HEK293 (cell line): ENCODE results near the gene SNTG2.

ENCODE experiments used
- CTCF ChIA-PET: fragments of 350-600 bp; formaldehyde crosslinking; extraction: SDS; loops from one replicate; lab custom pipeline; 2021; ENCODE audit warnings: antibody characterized with exemption; lab: Yijun Ruan, JAX
- POLR2A ChIA-PET: fragments of 300-600 bp; formaldehyde crosslinking; extraction: SDS; loops from one replicate; lab custom pipeline; 2020; ENCODE audit warnings: antibody characterized with exemption, inconsistent platforms; lab: Yijun Ruan, JAX
- H3K27ac ChIP-seq: fragments of 200-500 bp; sonication (Bioruptor generic); 2 replicates; pipeline ENCODE4 v1.5.1; 2014; ENCODE audit warnings: low read depth, low read length, control low read depth, inconsistent platforms; ENCODE audit errors: extremely low read depth
- H3K36me3 ChIP-seq, 2 experiments: fragments of 200-500 bp in 1 of 2; sonication (Bioruptor generic) in 1 of 2; 1 replicate in 1 of 2; 2 replicates in 1 of 2; pipeline ENCODE4 v1.5.1; 2014 to 2017; ENCODE audit warnings: inconsistent platforms in 2 of 2, low read length in 2 of 2; ENCODE audit not compliant: control insufficient read depth in 2 of 2, insufficient read depth in 1 of 2
- H3K4me1 ChIP-seq: fragments of 200-500 bp; sonication (Bioruptor generic); 2 replicates; pipeline ENCODE4 v1.5.1; 2014; ENCODE audit warnings: mild to moderate bottlenecking, low read length, inconsistent platforms; ENCODE audit not compliant: control insufficient read depth, insufficient read depth
- H3K4me3 ChIP-seq: 2 replicates; pipeline ENCODE4 v1.5.1; 2011; ENCODE audit warnings: low read depth, mild to moderate bottlenecking, control low read depth, low read length, moderate library complexity
- H3K9me3 ChIP-seq: fragments of 200-500 bp; sonication (Bioruptor generic); 2 replicates; pipeline ENCODE4 v1.5.1; 2014; ENCODE audit warnings: low read depth, low read length, inconsistent platforms; ENCODE audit not compliant: control insufficient read depth, insufficient read depth
- ELK4 ChIP-seq: IDR thresholded peaks from 2 replicates; pipeline ENCODE4 v1.6.1; 2011; ENCODE audit warnings: mild to moderate bottlenecking, low read depth, low read length, borderline replicate concordance
- GLIS2 ChIP-seq: fragments of 450-650 bp; formaldehyde crosslinking; IDR thresholded peaks from 2 replicates; pipeline ENCODE4 v1.5.1; 2016; ENCODE audit warnings: missing biosample characterization, missing genetic modification characterization
- HOXC10 ChIP-seq: sonication (generic); formaldehyde crosslinking; IDR thresholded peaks from 2 replicates; pipeline ENCODE4 v1.8.1; 2023; ENCODE audit warnings: mild to moderate bottlenecking, missing genetic modification reagents
- KLF7 ChIP-seq: fragments of 450-650 bp; formaldehyde crosslinking; IDR thresholded peaks from 2 replicates; pipeline ENCODE4 v1.5.1; 2016; ENCODE audit warnings: missing biosample characterization, missing genetic modification characterization, borderline replicate concordance
- KLF9 ChIP-seq: fragments of 450-650 bp; formaldehyde crosslinking; IDR thresholded peaks from 2 replicates; pipeline ENCODE4 v1.5.1; 2016; ENCODE audit warnings: missing biosample characterization, missing genetic modification characterization, low read depth
- PRDM6 ChIP-seq: fragments of 450-650 bp; formaldehyde crosslinking; IDR thresholded peaks from 2 replicates; pipeline ENCODE4 v1.5.1; 2017; ENCODE audit warnings: missing biosample characterization, missing genetic modification characterization
- ZBTB20 ChIP-seq: fragments of 450-650 bp; formaldehyde crosslinking; IDR thresholded peaks from 2 replicates; pipeline ENCODE4 v1.5.1; 2016; ENCODE audit warnings: missing biosample characterization, missing genetic modification characterization
- ZBTB44 ChIP-seq: fragments of 450-650 bp; IDR thresholded peaks from 2 replicates; pipeline ENCODE4 v1.5.1; 2018; ENCODE audit warnings: missing biosample characterization, mild to moderate bottlenecking, missing genetic modification characterization
- ZNF174 ChIP-seq: fragments of 450-650 bp; formaldehyde crosslinking; IDR thresholded peaks from 2 replicates; pipeline ENCODE4 v1.5.0; 2017; ENCODE audit warnings: missing biosample characterization, mild to moderate bottlenecking, missing genetic modification characterization
- ZNF202 ChIP-seq: fragments of 450-650 bp; formaldehyde crosslinking; IDR thresholded peaks from 2 replicates; pipeline ENCODE4 v1.5.1; 2016; ENCODE audit warnings: missing biosample characterization, missing genetic modification characterization, borderline replicate concordance
- ZNF239 ChIP-seq: fragments of 450-650 bp; formaldehyde crosslinking; IDR thresholded peaks from 2 replicates; pipeline ENCODE4 v1.5.1; 2016; ENCODE audit warnings: missing biosample characterization, missing genetic modification characterization
- ZNF24 ChIP-seq: fragments of 450-650 bp; formaldehyde crosslinking; IDR thresholded peaks from 2 replicates; pipeline ENCODE4 v1.5.1; 2016; ENCODE audit warnings: missing biosample characterization, missing genetic modification characterization
- ZNF423 ChIP-seq: fragments of 450-650 bp; formaldehyde crosslinking; IDR thresholded peaks from 2 replicates; pipeline ENCODE4 v1.5.1; 2016; ENCODE audit warnings: missing biosample characterization, missing genetic modification characterization
- ZNF449 ChIP-seq: fragments of 450-650 bp; formaldehyde crosslinking; IDR thresholded peaks from 2 replicates; pipeline ENCODE4 v1.5.1; 2017; ENCODE audit warnings: missing biosample characterization, mild to moderate bottlenecking, missing genetic modification characterization, moderate library complexity
- ZNF488 ChIP-seq: fragments of 450-650 bp; formaldehyde crosslinking; IDR thresholded peaks from 2 replicates; pipeline ENCODE4 v1.5.1; 2016; ENCODE audit warnings: missing biosample characterization, missing genetic modification characterization
- ZNF513 ChIP-seq: fragments of 450-650 bp; IDR thresholded peaks from 2 replicates; pipeline ENCODE4 v1.5.1; 2018; ENCODE audit warnings: missing biosample characterization, missing genetic modification characterization
- ZNF549 ChIP-seq: fragments of 450-650 bp; IDR thresholded peaks from 2 replicates; pipeline ENCODE4 v1.5.1; 2018; ENCODE audit warnings: missing biosample characterization, missing genetic modification characterization, mild to moderate bottlenecking, inconsistent platforms, moderate library complexity
- ZNF768 ChIP-seq: fragments of 450-650 bp; formaldehyde crosslinking; IDR thresholded peaks from 2 replicates; pipeline ENCODE4 v1.5.1; 2018; ENCODE audit warnings: missing biosample characterization, mild to moderate bottlenecking, missing genetic modification characterization
- ZSCAN5A ChIP-seq: fragments of 450-650 bp; formaldehyde crosslinking; IDR thresholded peaks from 2 replicates; pipeline ENCODE4 v1.5.1; 2016; ENCODE audit warnings: missing biosample characterization, missing genetic modification characterization

The SNTG2 gene

GRCh38 chr2:1088192-1088860 lies 137.7 kb downstream of the SNTG2 start (continued):
- no peak for TF ChIP-seq ZNF449 (tag by site-specific recombination)
- no peak for TF ChIP-seq ZNF423 (tag by site-specific recombination)
- no peak for TF ChIP-seq ZNF239 (tag by site-specific recombination)
- TF ChIP-seq, all 188 proteins: peak for 0

- no peaks in the 10 kb centered on the region for H3K36me3 ChIP-seq
- no peak overlapping the region for H3K4me3 ChIP-seq
- H3K27ac ChIP-seq = no peak overlapping the region
- CTCF ChIA-PET = no interaction called here
- no peaks in the 10 kb centered on the region for H3K4me1 ChIP-seq
- TF ChIP-seq ELK4 = no peak
- TF ChIP-seq ZNF549 = no peak
- TF ChIP-seq PRDM6 (tag by site-specific recombination) = no peak
- no peak for TF ChIP-seq ZNF513
- no peak for TF ChIP-seq ZNF174
- no peak for TF ChIP-seq ZNF488 (tag by site-specific recombination)
- no peak for TF ChIP-seq ZBTB44 (tag by site-specific recombination)
- no peak for TF ChIP-seq GLIS2 (tag by site-specific recombination)
- no peak for TF ChIP-seq KLF7
- no peak for TF ChIP-seq ZNF768 (tag by site-specific recombination)
- TF ChIP-seq ZSCAN5A (tag by site-specific recombination) = no peak
- no peak for TF ChIP-seq ZNF202 (tag by site-specific recombination)
- no peak for TF ChIP-seq ZBTB20
- TF ChIP-seq ZNF24 (tag by site-specific recombination) = no peak
- no peak for TF ChIP-seq KLF9 (tag by site-specific recombination)
- TF ChIP-seq HOXC10 (CRISPR knock-in tag) = no peak
- POLR2A ChIA-PET = no interaction called here
- no peaks in the 10 kb centered on the region for H3K9me3 ChIP-seq
Observed at GRCh38 chr2:1088940-1089339, 138.3 kb downstream of the SNTG2 start.
